H1 (cell line): ENCODE data around the gene CENPW.

Experiments used
- CEBPB ChIP-seq: IDR thresholded peaks from 2 replicates; pipeline ENCODE4 v1.6.1; 2012; ENCODE audit warnings: low read depth, low read length
- EP300 ChIP-seq, 2 experiments: IDR thresholded peaks; 1 replicate in 1 of 2; 2 replicates in 1 of 2; pipeline ENCODE4 v1.6.1; 2011 to 2012; ENCODE audit warnings: low read depth in 2 of 2, low read length in 2 of 2, mild to moderate bottlenecking in 2 of 2, borderline replicate concordance in 1 of 2, inconsistent platforms in 1 of 2, moderate library complexity in 1 of 2
- POU5F1 ChIP-seq: IDR thresholded peaks from 2 replicates; pipeline ENCODE4 v1.6.1; 2011; ENCODE audit warnings: low read depth, mild to moderate bottlenecking, low read length, moderate library complexity
- RAD21 ChIP-seq, 2 experiments: IDR thresholded peaks in 1 of 2; conservative IDR thresholded peaks in 1 of 2; 2 replicates each; pipeline ENCODE4 v1.6.1; 2011; ENCODE audit warnings: low read depth in 2 of 2, low read length in 2 of 2, improper control_type of control experiment in 1 of 2, inconsistent platforms in 1 of 2, mild to moderate bottlenecking in 1 of 2, moderate library complexity in 1 of 2
- ZNF274 ChIP-seq: IDR thresholded peaks from 2 replicates; pipeline ENCODE4 v1.7.0; 2012; ENCODE audit warnings: low read length, borderline replicate concordance; ENCODE audit errors: extremely low read depth

DNA sequence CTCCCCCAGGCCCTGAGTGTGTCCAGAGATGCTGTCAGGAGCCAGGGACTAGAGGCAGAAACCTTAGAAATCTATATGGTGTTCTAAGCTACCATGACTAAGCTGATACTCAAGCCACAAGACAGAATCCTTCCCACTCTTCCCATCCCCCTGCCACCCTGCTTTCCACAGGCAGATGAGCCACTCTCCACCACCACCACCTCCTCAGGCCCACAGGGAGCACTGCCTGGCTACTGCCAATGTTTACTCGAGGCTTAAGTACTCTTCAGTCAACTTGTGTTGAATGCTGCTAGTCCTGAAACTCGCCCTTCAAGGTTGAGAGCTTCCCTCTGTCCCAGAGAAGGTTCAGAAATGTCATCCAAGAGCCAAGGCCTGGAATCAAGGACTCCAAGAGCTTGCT, 56.2 kb downstream of the CENPW start:
- TF ChIP-seq EP300 (IDR thresholded peaks at IDR 0.05; ENCODE audit: borderline replicate concordance in 1 of 2, low read depth in 2 of 2, low read length in 2 of 2), result no peak
- no peak for TF ChIP-seq ZNF274
- TF ChIP-seq RAD21 (IDR thresholded peaks at IDR 0.05 in 1 of 2, conservative IDR thresholded peaks at IDR 0.05 in 1 of 2; ENCODE audit: low read depth in 2 of 2, low read length in 2 of 2), result no peak
- no peak for TF ChIP-seq POU5F1
- no peak for TF ChIP-seq CEBPB
